ENCODE results near the gene CRIP2. TPM values are rescaled to one million over a fixed set of nuclear protein-coding genes. Genes with fewer than 3 reads are reported as not detected.

Gene CRIP2
- total RNA-seq, 3 donors from 2014 or later = 46.2 to 146 (median 92.1) TPM

GRCh38 chr14:105491366-105491973 is 16.8 kb downstream of the CRIP2 start:
- Histone ChIP-seq H3K36me3 (no peaks in the 10 kb centered on the region), H3K4me3 (peak overlapping the region; percentile 77 to 88 (median 79)), H3K27me3 (no peaks in the 10 kb centered on the region), H3K4me1 (peaks cover 7 to 18% of the 10 kb centered on the region in 2 donors), H3K27ac (peak overlapping the region; percentile 94 to 99), H3K9me3 (no peaks in the 10 kb centered on the region)
- TF ChIP-seq POLR2AphosphoS5 (IDR thresholded peaks at IDR 0.05) (no peak), CTCF (IDR thresholded peaks at IDR 0.05) (no peak), POLR2A (IDR thresholded peaks at IDR 0.05) (no peak)
- DNase-seq (ENCODE audit: low spot score in 2 of 2) = peak in 1 of 2 donors; percentile 50
- intact Hi-C loops (cut with DNase I; ENCODE audit: low total_unique reads) = no loop called here

DNA sequence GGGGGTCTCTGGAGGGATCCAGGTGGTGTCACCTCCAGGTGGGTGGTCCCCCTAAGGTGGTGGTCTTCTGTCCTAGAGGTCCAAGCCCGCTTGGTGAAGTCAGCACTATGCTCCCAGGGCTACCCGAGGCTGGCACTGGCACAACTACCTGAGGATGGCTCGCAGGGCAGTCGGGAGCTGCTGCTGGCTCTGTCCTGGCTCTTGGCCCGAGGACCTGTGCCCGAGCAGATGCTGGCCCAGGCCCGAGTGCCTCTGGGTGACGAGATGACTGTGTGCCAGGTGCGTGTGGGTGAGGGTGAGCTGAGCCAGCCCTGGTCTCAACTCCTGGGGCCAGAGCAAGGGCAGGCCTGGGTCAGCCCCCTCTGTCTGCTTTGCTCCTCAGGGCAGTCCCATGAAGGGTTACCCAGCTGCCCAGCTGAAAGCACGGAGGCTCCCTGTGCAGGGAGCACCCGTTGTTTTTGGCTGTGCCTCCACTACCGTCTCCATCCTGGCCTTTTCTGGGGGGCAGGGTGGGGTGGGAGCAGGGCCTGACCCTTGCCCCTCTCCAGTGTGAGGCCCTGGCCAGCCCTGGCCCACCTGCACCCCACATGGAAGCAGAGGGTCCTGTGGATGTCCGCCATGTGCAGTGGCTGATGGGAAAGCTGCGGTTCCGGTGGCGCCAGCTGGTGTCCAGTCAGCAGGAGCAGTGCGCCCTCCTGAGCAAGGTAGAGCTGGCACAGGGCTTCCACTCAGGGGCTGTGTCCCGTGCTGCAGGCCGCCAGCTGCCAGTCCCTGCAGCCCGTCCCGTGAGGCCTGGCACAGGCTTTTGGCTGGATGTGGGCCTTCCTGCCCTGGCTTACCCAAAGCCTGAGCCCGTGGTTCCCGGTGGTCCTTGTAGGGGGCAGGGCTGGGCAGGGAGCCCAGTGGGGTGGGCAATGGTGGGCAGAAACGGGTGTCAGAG is 17.7 kb downstream of the CRIP2 start:
- TF ChIP-seq POLR2AphosphoS5 (IDR thresholded peaks at IDR 0.05) (no peak), CTCF (IDR thresholded peaks at IDR 0.05) (no peak), POLR2A (IDR thresholded peaks at IDR 0.05) (no peak)
- peak overlapping the region in 1 of 3 donors; percentile 77 for H3K4me3 ChIP-seq
- intact Hi-C loops (cut with DNase I; ENCODE audit: low total_unique reads) = no loop called here
- H3K36me3 ChIP-seq = no peaks in the 10 kb centered on the region
- no peaks in the 10 kb centered on the region for H3K9me3 ChIP-seq
- H3K27ac ChIP-seq = peak overlapping the region in 1 of 2 donors; percentile 99
- H3K27me3 ChIP-seq = no peaks in the 10 kb centered on the region
- peak in 1 of 2 donors; percentile 40 for DNase-seq (ENCODE audit: low spot score in 2 of 2)
- peaks cover 10 to 13% of the 10 kb centered on the region in 2 donors for H3K4me1 ChIP-seq

GRCh38 chr14:105492971-105493871 is 18.6 kb downstream of the CRIP2 start:
- TF ChIP-seq POLR2A (IDR thresholded peaks at IDR 0.05) (no peak), CTCF (IDR thresholded peaks at IDR 0.05) (no peak), POLR2AphosphoS5 (IDR thresholded peaks at IDR 0.05) (no peak)
- peaks cover 5 to 10% of the 10 kb centered on the region in 2 donors for H3K4me1 ChIP-seq
- H3K4me3 ChIP-seq = no peak overlapping the region
- H3K9me3 ChIP-seq = no peaks in the 10 kb centered on the region
- H3K27me3 ChIP-seq = no peaks in the 10 kb centered on the region
- H3K36me3 ChIP-seq = no peaks in the 10 kb centered on the region
- no peak for DNase-seq (ENCODE audit: low spot score in 2 of 2)
- intact Hi-C loops (cut with DNase I; ENCODE audit: low total_unique reads) = no loop called here
- no peak overlapping the region for H3K27ac ChIP-seq

DNA sequence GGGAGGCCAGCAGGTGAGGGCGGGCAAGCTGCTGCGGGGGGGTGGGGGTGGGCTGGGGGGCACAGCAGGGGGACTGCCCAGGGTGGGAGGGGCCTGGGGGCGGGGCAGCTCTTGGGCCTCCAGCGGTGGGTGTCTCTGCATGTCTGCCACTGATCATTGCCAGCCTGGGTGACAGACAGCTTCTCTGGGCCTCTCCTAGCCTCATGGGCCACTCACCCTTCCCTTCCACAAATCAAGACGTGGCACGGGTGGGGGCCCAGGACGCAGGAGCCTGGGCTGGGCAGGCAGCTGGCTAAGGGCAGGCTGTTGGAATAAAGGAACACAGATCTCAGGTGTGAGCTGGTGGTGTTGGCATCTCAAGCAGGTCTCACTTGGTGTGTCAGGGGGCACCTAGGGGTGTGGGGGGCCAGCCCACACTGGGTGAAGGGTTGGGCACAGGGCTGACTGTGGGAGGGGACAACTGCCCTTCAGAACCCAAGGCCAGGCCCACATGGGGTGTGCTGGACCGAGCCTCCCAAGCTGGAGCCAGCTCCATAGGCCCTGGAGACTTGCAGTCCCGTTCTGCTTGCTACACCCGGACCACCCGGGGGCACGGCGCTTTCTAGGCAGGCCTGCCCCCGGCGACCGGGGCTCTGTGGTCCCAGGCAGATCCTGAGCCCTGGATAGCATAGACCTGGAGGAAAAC is 19.4 kb downstream of the CRIP2 start:
- Histone ChIP-seq H3K27ac (no peak overlapping the region), H3K4me1 (peaks cover 6 to 10% of the 10 kb centered on the region in 2 donors), H3K27me3 (no peaks in the 10 kb centered on the region), H3K9me3 (no peaks in the 10 kb centered on the region), H3K4me3 (no peak overlapping the region), H3K36me3 (no peaks in the 10 kb centered on the region)
- DNase-seq (ENCODE audit: low spot score in 2 of 2) = no peak
- TF ChIP-seq POLR2AphosphoS5 (IDR thresholded peaks at IDR 0.05) = no peak
- TF ChIP-seq CTCF (IDR thresholded peaks at IDR 0.05) = no peak
- TF ChIP-seq POLR2A (IDR thresholded peaks at IDR 0.05) = no peak
- intact Hi-C loops (cut with DNase I; ENCODE audit: low total_unique reads) = no loop called here
